ENCODE data around the gene NCS1. TPM values are rescaled to one million over a fixed set of nuclear protein-coding genes. Genes with fewer than 3 reads are reported as not detected.
"Not testable (repeated sequence)": the region's sequence is repeated elsewhere in the genome, so short reads cannot be mapped to it uniquely, and the experiment has no call there.

The NCS1 gene
- total RNA-seq, 2 experiments from 2014 or later = 1.1 to 1.4 TPM

DNA sequence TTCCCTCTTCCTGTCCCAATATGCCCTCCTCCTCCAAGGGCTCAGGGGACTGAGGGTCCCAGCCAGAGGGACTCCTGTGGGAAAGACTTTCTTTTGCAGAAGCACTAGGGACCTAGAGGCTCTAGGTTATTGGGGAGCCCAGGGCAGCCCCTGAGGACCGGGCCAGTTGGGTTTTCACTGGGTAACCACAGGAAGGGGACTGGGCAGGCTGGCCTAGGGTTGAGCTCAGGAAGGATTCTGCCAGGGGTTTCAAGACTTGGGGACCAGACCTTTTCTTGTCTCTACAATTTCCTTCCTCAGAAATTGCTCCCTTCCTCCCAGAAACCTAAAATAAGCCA, 69.0 kb downstream of the NCS1 start:
- Mint-ChIP-seq H3K27me3 (no peaks in the 10 kb centered on the region), H3K27ac (no peak overlapping the region), H3K4me1 (peaks cover 23% of the 10 kb centered on the region), H3K4me3 (no peak overlapping the region), H3K9me3 (no peaks in the 10 kb centered on the region), H3K36me3 (no peaks in the 10 kb centered on the region)
- DNase-seq (no peak), ATAC-seq (ENCODE audit: low read depth) (no peak)
- POLR2A ChIA-PET = interaction anchor here (0.6 kb wide), 1 partner anchor 472 kb away, joined by 4 read pairs; no protein-coding TSS in a partner anchor

GRCh38 chr9:130242270-130243014, 70.2 kb downstream of the NCS1 start:
- peak overlapping the region; percentile 22 for H3K27ac Mint-ChIP-seq
- DNase-seq (no peak), ATAC-seq (ENCODE audit: low read depth) (no peak)
- H3K36me3 Mint-ChIP-seq = no peaks in the 10 kb centered on the region
- POLR2A ChIA-PET = no interaction called here
- H3K27me3 Mint-ChIP-seq = no peaks in the 10 kb centered on the region
- no peaks in the 10 kb centered on the region for H3K9me3 Mint-ChIP-seq
- H3K4me1 Mint-ChIP-seq = peaks cover 22% of the 10 kb centered on the region
- H3K4me3 Mint-ChIP-seq = peak overlapping the region; percentile 59

GRCh38 chr9:130243015-130243881, 71.0 kb downstream of the NCS1 start:
- DNase-seq = peak; percentile 86
- H3K36me3 Mint-ChIP-seq = no peaks in the 10 kb centered on the region
- POLR2A ChIA-PET = no interaction called here
- ATAC-seq (ENCODE audit: low read depth) = peak; percentile 79
- H3K4me3 Mint-ChIP-seq = peak overlapping the region; percentile 59
- H3K27me3 Mint-ChIP-seq = no peaks in the 10 kb centered on the region
- H3K27ac Mint-ChIP-seq = peak overlapping the region; percentile 22
- H3K4me1 Mint-ChIP-seq = peaks cover 22% of the 10 kb centered on the region
- no peaks in the 10 kb centered on the region for H3K9me3 Mint-ChIP-seq

DNA sequence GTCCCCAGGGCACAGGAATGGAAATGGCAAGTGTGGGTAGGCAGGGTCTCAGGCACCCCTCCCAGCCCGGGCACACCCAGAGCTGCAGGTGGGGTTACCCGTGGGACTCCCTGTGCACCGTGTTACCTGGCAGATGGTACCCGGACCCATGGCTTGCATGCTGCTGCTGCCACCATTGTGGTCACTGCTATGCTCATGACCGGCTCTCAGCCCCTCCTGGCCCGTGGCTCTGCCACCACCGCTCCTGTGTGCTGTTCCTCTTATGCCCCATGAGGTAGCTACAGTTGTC, 71.6 kb downstream of the NCS1 start:
- ATAC-seq (ENCODE audit: low read depth) (no peak), DNase-seq (no peak)
- H3K4me1 Mint-ChIP-seq = peaks cover 22% of the 10 kb centered on the region
- H3K36me3 Mint-ChIP-seq = no peaks in the 10 kb centered on the region
- POLR2A ChIA-PET = no interaction called here
- no peak overlapping the region for H3K4me3 Mint-ChIP-seq
- H3K27ac Mint-ChIP-seq = no peak overlapping the region
- H3K9me3 Mint-ChIP-seq = no peaks in the 10 kb centered on the region
- H3K27me3 Mint-ChIP-seq = peaks cover 3% of the 10 kb centered on the region

GRCh38 chr9:130244548-130245165, 72.5 kb downstream of the NCS1 start:
- no peak overlapping the region for H3K4me3 Mint-ChIP-seq
- POLR2A ChIA-PET = no interaction called here
- peaks cover 10% of the 10 kb centered on the region for H3K27me3 Mint-ChIP-seq
- H3K4me1 Mint-ChIP-seq = peaks cover 20% of the 10 kb centered on the region
- ATAC-seq (ENCODE audit: low read depth) = no peak
- DNase-seq = no peak
- H3K27ac Mint-ChIP-seq = no peak overlapping the region
- no peaks in the 10 kb centered on the region for H3K36me3 Mint-ChIP-seq
- no peaks in the 10 kb centered on the region for H3K9me3 Mint-ChIP-seq

DNA sequence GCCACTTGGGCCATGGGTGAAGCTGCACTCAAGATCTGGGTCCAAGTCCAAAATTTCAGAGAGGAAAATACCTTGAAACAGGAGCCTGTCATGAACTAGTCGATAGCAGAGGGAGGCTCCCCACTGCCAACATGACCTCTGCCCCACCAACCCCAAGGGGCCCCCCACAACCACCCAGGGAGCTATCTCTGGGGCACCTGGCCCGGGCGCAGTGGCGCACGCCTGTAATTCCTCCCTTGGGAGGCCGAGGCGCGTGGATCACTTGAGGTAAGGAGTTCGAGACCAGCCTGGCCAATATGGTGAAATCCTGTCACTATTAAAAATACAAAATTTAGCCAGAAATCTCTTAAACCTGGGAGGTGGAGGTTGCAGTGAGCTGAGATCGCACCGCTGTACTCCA, 73.3 kb downstream of the NCS1 start:
- H3K27me3 Mint-ChIP-seq = peaks cover 18% of the 10 kb centered on the region
- POLR2A ChIA-PET = no interaction called here

DNA sequence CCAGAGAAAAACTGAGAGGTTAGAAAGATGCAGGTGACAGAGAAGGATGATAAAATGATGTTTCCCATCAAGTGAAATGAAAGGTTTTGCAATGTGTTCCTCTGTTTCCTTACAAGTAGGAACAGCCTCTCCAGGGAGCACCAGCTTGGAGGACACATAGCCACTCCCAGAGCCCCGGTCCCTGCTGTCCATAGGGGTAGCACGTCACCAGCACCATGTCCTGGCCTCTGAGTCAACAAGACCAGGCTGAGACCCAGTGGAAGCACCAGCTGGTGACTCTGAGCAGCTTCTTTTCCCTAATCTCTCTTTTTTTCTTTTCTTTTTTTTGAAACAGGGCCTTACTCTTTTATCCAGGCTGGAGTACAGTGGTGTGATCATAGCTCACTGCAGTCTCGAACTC, 73.9 kb downstream of the NCS1 start:
- H3K27me3 Mint-ChIP-seq = peaks cover 24% of the 10 kb centered on the region
- H3K27ac Mint-ChIP-seq = no peak overlapping the region
- no peaks in the 10 kb centered on the region for H3K9me3 Mint-ChIP-seq
- POLR2A ChIA-PET = no interaction called here
- ATAC-seq (ENCODE audit: low read depth) (no peak), DNase-seq (no peak)
- H3K4me1 Mint-ChIP-seq = peaks cover 7% of the 10 kb centered on the region
- H3K36me3 Mint-ChIP-seq = no peaks in the 10 kb centered on the region
- no peak overlapping the region for H3K4me3 Mint-ChIP-seq

More for the DNA sequence above, 73.3 kb downstream of the NCS1 start:
- no peak for DNase-seq
- Mint-ChIP-seq H3K27ac (no peak overlapping the region), H3K4me3 (no peak overlapping the region), H3K36me3 (no peaks in the 10 kb centered on the region), H3K9me3 (no peaks in the 10 kb centered on the region), H3K4me1 (peaks cover 12% of the 10 kb centered on the region)
- no peak for ATAC-seq (ENCODE audit: low read depth)

GRCh38 chr9:130254747-130255630, 82.8 kb downstream of the NCS1 start:
- Mint-ChIP-seq H3K27me3 (peaks cover 33% of the 10 kb centered on the region), H3K4me3 (no peak overlapping the region), H3K36me3 (no peaks in the 10 kb centered on the region), H3K4me1 (no peaks in the 10 kb centered on the region), H3K9me3 (no peaks in the 10 kb centered on the region), H3K27ac (no peak overlapping the region)
- DNase-seq = no peak
- POLR2A ChIA-PET = no interaction called here
- no peak for ATAC-seq (ENCODE audit: low read depth)

DNA sequence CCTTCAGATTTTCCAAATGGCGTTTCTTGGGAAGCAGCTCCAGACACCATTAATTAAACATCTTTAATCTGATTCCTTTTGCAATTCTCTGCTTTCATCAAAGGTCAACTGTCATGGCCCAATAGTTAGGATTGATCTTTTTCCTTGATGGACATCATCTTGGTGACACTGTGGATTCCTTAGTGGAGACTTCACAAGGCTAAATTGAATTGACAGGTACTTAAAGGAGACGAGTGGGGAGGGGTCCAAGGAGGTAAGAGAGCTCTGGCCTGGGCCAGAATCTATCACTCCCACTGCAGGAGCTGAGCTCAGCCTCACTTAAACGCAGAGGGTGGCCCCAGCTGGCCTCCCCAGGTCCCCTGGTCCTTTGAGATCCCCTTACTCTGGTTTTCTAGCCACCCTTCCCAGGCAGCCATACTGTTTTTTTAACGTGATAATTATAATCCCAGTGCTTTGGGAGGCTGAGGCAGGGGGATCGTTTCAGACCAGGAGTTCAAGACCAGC, 83.5 kb downstream of the NCS1 start:
- H3K4me3 Mint-ChIP-seq = no peak overlapping the region
- H3K36me3 Mint-ChIP-seq = no peaks in the 10 kb centered on the region
- ATAC-seq (ENCODE audit: low read depth) (no peak), DNase-seq (no peak)
- POLR2A ChIA-PET = no interaction called here
- no peaks in the 10 kb centered on the region for H3K4me1 Mint-ChIP-seq
- peaks cover 31% of the 10 kb centered on the region for H3K27me3 Mint-ChIP-seq
- H3K9me3 Mint-ChIP-seq = no peaks in the 10 kb centered on the region
- H3K27ac Mint-ChIP-seq = no peak overlapping the region

DNA sequence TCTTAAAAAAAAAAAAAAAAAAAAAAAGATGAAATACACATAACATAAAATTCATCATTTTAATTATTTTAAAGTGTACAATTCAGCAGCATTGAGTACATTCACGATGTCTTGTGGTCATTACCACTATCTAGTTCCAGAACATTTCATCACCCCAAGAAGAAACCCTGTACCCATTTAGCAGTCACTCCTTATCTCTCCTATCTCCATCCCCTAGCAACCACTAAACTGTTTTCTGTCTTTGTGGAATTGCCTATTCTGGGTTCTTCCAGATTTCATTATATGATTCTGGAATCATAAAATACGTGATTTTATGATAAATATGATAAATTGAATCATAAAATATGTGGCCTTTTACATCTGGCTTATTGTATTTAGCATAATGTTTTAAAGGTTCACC, 84.4 kb downstream of the NCS1 start:
- ATAC-seq (ENCODE audit: low read depth) (no peak), DNase-seq (no peak)
- Mint-ChIP-seq H3K4me1 (no peaks in the 10 kb centered on the region), H3K36me3 (no peaks in the 10 kb centered on the region), H3K27me3 (peaks cover 31% of the 10 kb centered on the region), H3K4me3 (no peak overlapping the region), H3K27ac (no peak overlapping the region), H3K9me3 (no peaks in the 10 kb centered on the region)
- POLR2A ChIA-PET = no interaction called here

GRCh38 chr9:130258137-130258536, 85.9 kb downstream of the NCS1 start:
- not testable (repeated sequence) for DNase-seq

DNA sequence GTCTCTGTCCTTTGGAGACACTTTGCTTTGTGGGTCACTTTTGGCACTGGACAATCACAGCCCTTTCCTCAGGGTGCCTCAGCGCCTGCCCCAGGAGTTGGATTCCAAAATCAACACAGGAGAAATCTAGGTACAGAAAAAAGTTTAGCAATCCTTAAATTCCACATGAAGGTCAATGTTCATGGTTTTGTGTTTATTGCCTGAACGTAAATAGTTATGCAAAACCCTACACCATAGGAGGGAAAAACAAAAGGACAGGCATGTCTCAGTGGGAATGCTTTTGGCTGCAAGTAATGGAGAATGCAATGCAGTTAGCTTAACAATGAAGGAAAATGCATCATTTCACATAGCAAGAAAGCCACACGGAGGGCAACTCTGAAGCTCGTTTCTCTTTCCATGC, 86.8 kb downstream of the NCS1 start:
- ATAC-seq (ENCODE audit: low read depth) (no peak), DNase-seq (no peak)
- Mint-ChIP-seq H3K27me3 (peaks cover 37% of the 10 kb centered on the region), H3K36me3 (no peaks in the 10 kb centered on the region), H3K4me1 (peaks cover under 1% of the 10 kb centered on the region), H3K4me3 (no peak overlapping the region), H3K27ac (no peak overlapping the region), H3K9me3 (no peaks in the 10 kb centered on the region)
- POLR2A ChIA-PET = no interaction called here

More at GRCh38 chr9:130258137-130258536, 85.9 kb downstream of the NCS1 start:
- H3K4me1 Mint-ChIP-seq; H3K27ac Mint-ChIP-seq; H3K4me3 Mint-ChIP-seq; H3K36me3 Mint-ChIP-seq; ATAC-seq (ENCODE audit: low read depth); POLR2A ChIA-PET; H3K9me3 Mint-ChIP-seq: not testable (repeated sequence)
- peaks cover 28% of the 10 kb centered on the region for H3K27me3 Mint-ChIP-seq

Measured in activated naive CD8-positive, alpha-beta T cell treated with anti-CD3 and anti-CD28 coated beads, Interleukin-2, amount 10 ng/mL, durations not matched to agents 7 days and 5 days (primary cell).